Endothelial cell of umbilical vein (primary cell): Measurements from ENCODE around the gene CLDN7. TPM values are rescaled to one million over a fixed set of nuclear protein-coding genes. Genes with fewer than 3 reads are reported as not detected.

Experiments
- BruUV-seq: library from RNA; stranded (reverse); fragments of 400-500 nt; replicated peaks from 2 replicates; lab custom pipeline; 2021; lab: Mats Ljungman, UMichigan
- CTCF ChIA-PET: fragments of 300-600, 350-600 bp; sonication (Branson Sonifier 250); formaldehyde crosslinking; loops from one replicate; lab custom pipeline; 2021; ENCODE audit warnings: antibody characterized with exemption, inconsistent platforms; lab: Charles Lee
- POLR2A ChIA-PET: fragments of 300-600, 350-600 bp; sonication (Branson Sonifier 250); formaldehyde crosslinking; loops from one replicate; lab custom pipeline; 2021; ENCODE audit warnings: antibody characterized with exemption, inconsistent platforms; lab: Charles Lee
- DNase-seq: peaks from one replicate; pipeline ENCODE4 v3.0.0-alpha.2; 2011; ENCODE audit warnings: low read depth, low spot score
- FAIRE-seq: peaks from 2 replicates; lab custom pipeline; 2011; peaks lifted over from hg19 to GRCh38; lab: Jason Lieb, UNC
- H2AFZ ChIP-seq: 2 replicates; pipeline ENCODE4 v1.6.0; 2012; ENCODE audit warnings: low read depth, low read length, control low read depth, inconsistent platforms
- H3K27ac ChIP-seq: 2 replicates; pipeline ENCODE4 v1.5.1; 2011; ENCODE audit warnings: low read depth, mild to moderate bottlenecking, control low read depth, low read length, moderate library complexity; ENCODE audit not compliant: insufficient read depth
- H3K27me3 ChIP-seq, 2 experiments: 2 replicates each; pipeline versions ENCODE4 v1.6.0 to v1.6.1; 2011; ENCODE audit warnings: low read length in 2 of 2, mixed read lengths in 1 of 2; ENCODE audit not compliant: control insufficient read depth in 2 of 2, insufficient read depth in 2 of 2
- H3K36me3 ChIP-seq, 2 experiments: 2 replicates in 1 of 2; 3 replicates in 1 of 2; pipeline ENCODE4 v1.5.1; 2011; ENCODE audit warnings: low read length in 2 of 2, mild to moderate bottlenecking in 1 of 2, moderate library complexity in 1 of 2; ENCODE audit not compliant: control insufficient read depth in 2 of 2, insufficient read depth in 2 of 2; ENCODE audit errors: extremely low read depth in 1 of 2
- H3K4me1 ChIP-seq: 3 replicates; pipeline ENCODE4 v1.5.1; 2011; ENCODE audit warnings: mild to moderate bottlenecking, low read length; ENCODE audit not compliant: control insufficient read depth, insufficient read depth; ENCODE audit errors: extremely low read depth
- H3K4me2 ChIP-seq: 2 replicates; pipeline ENCODE4 v1.6.1; 2011; ENCODE audit warnings: low read length, control low read depth, mixed read lengths; ENCODE audit not compliant: insufficient read depth
- H3K4me3 ChIP-seq, 3 experiments: fragments of 200-600 bp in 1 of 3; sonication (generic), shearing (Covaris generic) in 1 of 3; replicated peaks in 1 of 3; 2 replicates each; pipeline ENCODE4 v1.5.1; 2011 to 2016; ENCODE audit warnings: control low read depth in 3 of 3, low read length in 3 of 3, mild to moderate bottlenecking in 2 of 3, inconsistent platforms in 1 of 3, low read depth in 1 of 3, moderate library complexity in 1 of 3; ENCODE audit not compliant: insufficient read depth in 1 of 3
- H3K79me2 ChIP-seq: 2 replicates; pipeline ENCODE4 v1.6.0; 2012; ENCODE audit warnings: low read length, inconsistent platforms; ENCODE audit not compliant: control insufficient read depth, insufficient read depth
- H3K9ac ChIP-seq: replicated peaks from 2 replicates; pipeline ENCODE3; 2011; ENCODE audit warnings: low read length, control low read depth; ENCODE audit not compliant: insufficient read depth; ENCODE audit errors: extremely low read depth
- H3K9me1 ChIP-seq: replicated peaks from 3 replicates; pipeline ENCODE4 v1.6.0; 2011; ENCODE audit warnings: mild to moderate bottlenecking, low read length; ENCODE audit not compliant: control insufficient read depth, insufficient read depth; ENCODE audit errors: extremely low read depth
- H3K9me3 ChIP-seq: replicated peaks from 2 replicates; pipeline ENCODE4 v1.5.1; 2012; ENCODE audit warnings: low read length, inconsistent platforms; ENCODE audit not compliant: control insufficient read depth, insufficient read depth
- H4K20me1 ChIP-seq: replicated peaks from 2 replicates; pipeline ENCODE3; 2011; ENCODE audit warnings: mild to moderate bottlenecking, low read length; ENCODE audit not compliant: control insufficient read depth, insufficient read depth; ENCODE audit errors: extremely low read depth
- CTCF ChIP-seq, 2 donors: IDR thresholded peaks; 1 replicate in 1 of 2; 2 replicates in 1 of 2; pipeline ENCODE4 v1.5.1; 2011; ENCODE audit warnings: low read length in 2 of 2, mild to moderate bottlenecking in 2 of 2, moderate library complexity in 2 of 2, control low read depth in 1 of 2, inconsistent platforms in 1 of 2, low read depth in 1 of 2; ENCODE audit not compliant: insufficient read depth in 1 of 2; ENCODE audit errors: extremely low read depth in 1 of 2
- EZH2 ChIP-seq: IDR thresholded peaks from 2 replicates; pipeline ENCODE4 v1.6.1; 2012; ENCODE audit warnings: borderline replicate concordance, low read depth, mild to moderate bottlenecking, moderate library complexity, low read length, inconsistent platforms; ENCODE audit not compliant: severe bottlenecking
- FOS ChIP-seq: IDR thresholded peaks from 2 replicates; pipeline ENCODE4 v1.6.1; 2011; ENCODE audit warnings: mild to moderate bottlenecking, low read length, moderate library complexity, borderline replicate concordance; ENCODE audit not compliant: insufficient read depth
- GATA2 ChIP-seq: IDR thresholded peaks from 2 replicates; pipeline ENCODE4 v1.7.0; 2011; ENCODE audit warnings: low read depth, mild to moderate bottlenecking, moderate library complexity, mixed read lengths, low read length; ENCODE audit not compliant: insufficient read length, insufficient read depth
- JUN ChIP-seq: IDR thresholded peaks from 2 replicates; pipeline ENCODE4 v1.6.1; 2011; ENCODE audit warnings: borderline replicate concordance, low read depth; ENCODE audit not compliant: insufficient read length, insufficient read depth
- MAX ChIP-seq: IDR thresholded peaks from 2 replicates; pipeline ENCODE4 v1.6.1; 2011; ENCODE audit not compliant: insufficient read depth, insufficient read length
- MYC ChIP-seq: IDR thresholded peaks from one replicate; pipeline ENCODE4 v1.6.1; 2011; ENCODE audit warnings: mild to moderate bottlenecking, low read depth, low read length
- POLR2A ChIP-seq: IDR thresholded peaks from 2 replicates; pipeline ENCODE4 v1.6.1; 2012; ENCODE audit warnings: low read depth, mild to moderate bottlenecking, control low read depth, low read length
- POLR2AphosphoS5 ChIP-seq: IDR thresholded peaks from 2 replicates; pipeline ENCODE4 v1.6.1; 2012; ENCODE audit warnings: low read depth, mild to moderate bottlenecking, control low read depth, low read length, moderate library complexity; ENCODE audit not compliant: insufficient read depth
- dilution Hi-C: fragments of 300-500 bp; cut with MboI; formaldehyde crosslinking; loops from one replicate; pipeline ENCODE4 v1.15.0; 2019; ENCODE audit warnings: low sequenced_read_pairs; ENCODE audit not compliant: extremely low pct_ligation_motif_present
- intact Hi-C: fragments of 100-400 bp; cut with micrococcal nuclease; formaldehyde crosslinking; loops from one replicate; pipeline ENCODE4 v1.10.0; 2022
- polyA plus RNA-seq, 4 experiments: library from polyadenylated mRNA; depleted of rRNA in 3 of 4; stranded (reverse) in 3 of 4; unstranded in 1 of 4; fragments of >200 nt; gene quantifications; 2 replicates each; pipeline versions ENCODE4 v1.2.1 to v1.2.3, GENCODE V29; 2011 to 2012; ENCODE audit warnings: missing spikeins in 1 of 4
- total RNA-seq: library from RNA; stranded (reverse); gene quantifications from 2 replicates; pipeline ENCODE4 v1.2.3, GENCODE V29; 2021

CLDN7 gene
- total and polyA plus RNA-seq, 2 donors (not counting 3 experiments of a cell fraction or from before 2014, with no cell fraction given): 25.4 to 25.7 TPM

- Histone ChIP-seq H3K4me2 (no peak overlapping the region), H2AFZ (no peak overlapping the region), H3K4me3 (no peak overlapping the region), H3K79me2 (no peaks in the 10 kb centered on the region), H3K36me3 (no peaks in the 10 kb centered on the region), H3K9ac (no peak overlapping the region), H4K20me1 (no peaks in the 10 kb centered on the region), H3K27me3 (peaks cover 0 to 3% of the 10 kb centered on the region in 2 experiments), H3K27ac (no peak overlapping the region), H3K9me3 (no peaks in the 10 kb centered on the region), H3K4me1 (peaks cover 25% of the 10 kb centered on the region), H3K9me1 (no peaks in the 10 kb centered on the region)
- no peak for DNase-seq
- no peak for FAIRE-seq
- BruUV-seq: no TSS peak
- ChIA-PET CTCF (interaction anchor here (0.9 to 2.9 kb wide), 4 partner anchors 15 to 46 kb away, joined by 3 to 14 read pairs (median 3); partner anchors contain the start of gene SLC2A4), POLR2A (no interaction called here)
- TF ChIP-seq MAX (no peak), GATA2 (no peak), POLR2AphosphoS5 (no peak), CTCF (IDR thresholded peaks at IDR 0.05; ENCODE audit: extremely low read depth in 1 of 2, insufficient read depth in 1 of 2, low read depth in 1 of 2, low read length in 2 of 2) (no peak), JUN (no peak), EZH2 (no peak), MYC (no peak), POLR2A (no peak), FOS (no peak)
- dilution Hi-C loops: no loop called here
- intact Hi-C loops: no loop called here
Measured at GRCh38 chr17:7266784-7267183, 4.5 kb upstream of the CLDN7 start.
